ENCODE measurements around the gene VDAC1.
"Not testable (repeated sequence)": the region's sequence is repeated elsewhere in the genome, so short reads cannot be mapped to it uniquely, and the experiment has no call there.

The VDAC1 gene

DNA sequence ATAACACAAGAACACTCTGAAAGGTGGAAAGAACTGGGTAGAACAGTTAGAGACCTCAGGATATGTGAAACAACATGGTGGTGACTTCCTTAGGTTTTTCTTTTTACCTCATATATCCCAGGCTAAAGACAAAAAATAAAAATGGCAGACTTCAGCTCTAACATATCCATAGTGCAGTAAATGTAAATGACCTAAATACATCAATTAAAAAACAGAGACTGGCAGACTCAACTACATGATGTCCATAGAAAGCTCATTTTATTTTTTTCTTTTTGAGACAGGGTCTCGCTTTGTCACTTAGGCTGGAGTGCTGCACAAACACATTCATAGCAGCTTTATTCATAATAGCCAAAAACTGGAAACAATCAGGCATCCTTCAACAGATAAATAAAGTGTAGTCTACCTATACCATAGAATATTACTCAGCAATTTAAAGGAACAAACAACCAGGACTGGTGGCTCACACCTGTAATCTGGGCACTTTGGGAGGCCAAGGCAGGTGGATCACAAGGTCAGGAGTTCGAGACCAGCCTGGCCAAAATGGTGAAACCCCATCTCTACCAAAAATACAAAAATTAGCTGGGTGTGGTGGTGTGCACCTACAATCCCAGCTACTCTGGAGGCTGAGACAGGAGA, 41.2 kb downstream of the VDAC1 start:
- no peak for DNase-seq

DNA sequence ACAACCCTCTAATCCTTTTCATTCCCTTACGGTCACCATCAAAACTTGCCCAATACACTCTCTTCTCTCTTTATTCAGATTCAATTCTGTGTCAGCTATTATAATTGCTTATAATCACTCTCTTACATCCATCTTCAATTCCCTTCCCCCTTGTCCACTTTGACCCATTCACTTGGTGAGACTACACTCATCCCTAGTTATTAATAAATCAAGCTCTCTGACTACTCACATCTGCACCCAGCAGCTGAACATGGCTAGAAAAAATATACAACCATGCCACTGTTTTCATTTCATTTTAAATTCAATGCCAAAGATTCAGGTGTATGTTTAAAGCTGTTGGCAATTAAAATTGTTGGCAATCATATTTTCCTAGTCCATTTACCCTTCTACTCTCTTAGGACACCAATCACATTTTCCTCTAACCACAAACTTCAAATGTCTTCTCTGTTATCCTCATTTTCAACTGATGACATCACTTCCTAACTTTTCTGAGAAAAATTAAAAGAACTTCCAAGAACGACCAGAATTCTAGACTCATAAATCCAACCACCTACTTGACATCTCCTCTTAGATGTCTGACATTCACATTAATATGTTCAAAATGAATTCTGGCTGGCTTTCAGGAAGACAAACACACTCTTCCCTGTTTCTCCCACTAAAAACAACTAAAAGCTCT, 41.8 kb downstream of the VDAC1 start:
- DNase-seq = no peak

DNA sequence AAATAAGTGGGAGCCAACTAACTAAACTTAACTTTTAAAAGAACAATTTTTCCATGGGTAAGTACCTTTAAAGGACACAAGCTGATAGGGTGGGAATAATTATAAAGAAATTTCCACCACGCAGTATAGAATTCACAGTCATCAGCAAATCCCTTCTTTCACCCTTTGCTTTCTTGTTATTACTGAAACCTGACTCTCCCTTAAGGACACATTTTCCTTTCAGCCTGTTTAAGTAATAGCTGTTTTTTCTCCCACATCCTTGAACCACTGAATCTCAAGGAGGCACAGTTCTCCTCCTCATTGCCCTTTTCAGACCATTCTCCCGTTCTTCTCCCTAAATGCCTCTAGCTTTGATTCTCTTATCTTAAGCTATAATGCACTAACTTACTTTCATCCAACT, 42.6 kb downstream of the VDAC1 start:
- DNase-seq = no peak

DNA sequence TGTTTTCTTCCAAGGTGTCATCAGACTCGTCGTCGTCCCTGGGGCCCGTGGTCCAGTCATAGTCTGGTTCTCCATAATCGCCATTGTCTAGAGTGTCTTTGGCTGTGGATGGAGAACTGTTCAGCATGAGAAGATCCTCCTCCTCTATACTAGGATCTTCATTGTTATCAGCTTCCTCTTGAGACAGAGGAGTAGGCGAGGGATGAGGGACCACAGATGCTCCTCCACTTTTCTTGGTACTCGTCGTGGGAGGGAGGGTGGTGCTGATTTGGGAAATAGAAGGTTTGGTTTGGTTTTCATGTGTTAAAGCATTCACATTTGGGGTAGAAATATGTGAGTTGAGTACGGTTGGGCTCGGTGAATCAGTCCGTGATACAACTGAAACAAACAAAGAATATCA, 45.1 kb downstream of the VDAC1 start:
- no peak for DNase-seq

DNA sequence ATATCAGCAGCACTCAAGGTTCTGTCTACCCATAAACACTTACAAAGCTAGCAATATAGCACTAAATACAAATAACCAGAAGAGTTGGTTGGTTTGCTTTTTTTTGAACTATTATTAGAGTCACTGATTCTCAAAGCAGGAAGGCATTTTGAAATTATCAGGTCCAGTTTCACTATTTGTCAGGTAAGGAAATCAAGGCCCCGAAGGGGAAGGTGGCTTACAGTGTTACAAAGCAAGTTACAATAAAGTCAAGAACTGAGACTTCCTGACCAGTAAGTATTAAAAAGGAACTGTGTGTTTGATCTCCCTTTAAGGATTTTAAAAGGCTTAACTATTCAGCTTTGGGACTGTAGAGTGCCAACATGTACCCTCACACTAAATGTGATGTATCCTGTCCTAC, 47.2 kb downstream of the VDAC1 start:
- no peak for DNase-seq

DNA sequence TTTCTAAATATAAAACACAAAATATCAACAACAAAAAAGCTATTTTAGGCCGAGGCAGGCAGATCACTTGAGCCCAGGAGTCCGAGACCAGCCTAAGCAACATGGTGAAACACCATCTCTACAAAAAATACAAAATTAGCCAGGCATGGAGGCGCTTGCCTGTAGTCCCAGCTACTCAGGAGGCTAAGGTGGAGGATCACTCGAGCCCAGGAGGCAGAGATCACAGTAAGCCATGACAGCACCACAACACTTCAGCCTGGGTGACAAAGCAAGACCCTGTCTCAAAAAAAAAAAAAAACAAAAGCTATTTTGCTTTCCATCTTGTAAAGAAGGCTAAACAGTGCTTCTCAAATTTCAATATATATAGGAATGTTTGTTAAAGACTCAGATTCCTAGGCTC, 47.7 kb downstream of the VDAC1 start:
- no peak for DNase-seq

DNA sequence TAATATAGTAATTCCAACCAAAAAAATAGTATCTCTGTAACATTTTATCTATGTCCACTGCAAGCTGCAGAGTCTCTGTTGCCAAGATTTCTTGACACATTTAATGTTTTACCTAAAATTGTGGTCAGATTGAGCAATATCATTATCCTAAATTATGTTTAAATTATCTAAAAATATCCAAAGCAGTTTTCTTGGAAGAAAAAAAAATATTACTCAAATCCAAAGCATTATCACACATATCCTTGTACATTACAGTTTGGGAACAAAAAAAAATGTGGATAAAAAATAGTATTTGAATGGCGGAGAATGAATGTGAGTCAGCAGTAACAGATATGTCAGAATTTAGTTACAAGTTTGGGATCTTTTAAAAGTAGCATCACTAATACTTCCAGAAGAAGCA, 48.6 kb downstream of the VDAC1 start:
- not testable (repeated sequence) for DNase-seq

DNA sequence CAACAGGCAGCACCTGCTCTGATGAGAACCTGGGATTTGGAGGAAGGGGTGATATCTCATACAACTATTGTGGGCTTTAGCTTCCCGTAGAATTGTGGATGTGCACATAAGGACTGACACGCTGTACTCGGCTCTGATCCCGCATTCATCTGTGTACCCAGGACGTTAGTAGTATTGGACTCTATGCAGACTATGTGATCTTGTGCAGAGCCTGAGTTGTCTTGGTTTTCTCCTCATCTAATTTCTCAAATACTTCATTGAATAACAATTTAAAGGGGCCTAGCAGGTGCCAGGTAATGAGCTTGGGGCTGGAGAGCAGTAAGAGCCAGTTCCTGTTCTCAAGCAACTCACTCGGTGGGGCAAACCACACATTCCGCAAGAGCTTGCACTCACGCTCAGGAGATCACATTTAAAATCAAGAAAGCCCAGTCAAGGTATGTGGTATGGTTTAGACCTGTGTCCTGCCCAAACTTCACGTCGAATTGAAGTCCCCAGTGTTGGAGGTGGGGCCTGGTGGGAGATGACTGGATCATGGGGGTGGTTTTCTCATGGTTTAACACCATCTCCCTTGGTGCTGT, 51.1 kb downstream of the VDAC1 start:
- peak; percentile 51 for DNase-seq

DNA sequence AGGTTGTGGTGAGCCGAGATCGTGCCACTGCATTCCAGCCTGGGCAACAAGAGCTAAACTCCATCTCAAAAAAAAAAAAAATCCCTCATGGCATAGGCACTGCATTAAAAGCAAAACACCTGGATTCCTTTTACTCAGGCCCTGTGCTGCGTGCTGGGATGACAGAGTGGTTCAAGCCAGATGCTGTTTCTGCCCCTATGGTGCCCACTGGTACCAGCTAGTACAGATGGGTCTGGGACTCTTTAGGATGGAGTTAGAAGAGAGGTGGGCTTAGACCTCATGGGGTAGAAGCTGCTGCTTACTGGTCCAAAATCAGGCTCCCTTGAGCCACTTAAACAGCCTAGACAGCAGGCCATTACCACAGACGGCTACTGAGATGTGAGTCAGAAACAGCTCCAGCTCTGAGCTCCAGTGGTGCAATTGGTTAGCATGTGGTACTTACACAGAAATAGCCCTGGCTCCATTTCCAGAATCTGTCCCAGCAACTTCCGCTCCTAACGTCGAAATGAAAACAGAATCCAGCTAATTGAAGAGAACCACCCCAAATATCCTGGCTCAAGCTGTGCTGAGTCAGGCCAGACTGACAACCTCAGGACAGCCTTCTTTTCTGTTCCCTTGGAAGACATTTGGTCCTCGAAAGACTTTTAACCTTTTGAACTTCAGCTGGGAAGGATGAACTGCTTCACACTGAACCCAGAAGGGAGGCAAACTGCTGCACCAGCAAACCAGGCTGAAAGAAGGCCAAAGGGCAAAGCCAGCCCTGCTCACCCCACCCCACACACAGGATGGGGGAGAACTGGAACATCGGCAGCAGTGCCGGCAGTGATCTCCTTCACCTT, 51.8 kb downstream of the VDAC1 start:
- DNase-seq = peak; percentile 87

DNA sequence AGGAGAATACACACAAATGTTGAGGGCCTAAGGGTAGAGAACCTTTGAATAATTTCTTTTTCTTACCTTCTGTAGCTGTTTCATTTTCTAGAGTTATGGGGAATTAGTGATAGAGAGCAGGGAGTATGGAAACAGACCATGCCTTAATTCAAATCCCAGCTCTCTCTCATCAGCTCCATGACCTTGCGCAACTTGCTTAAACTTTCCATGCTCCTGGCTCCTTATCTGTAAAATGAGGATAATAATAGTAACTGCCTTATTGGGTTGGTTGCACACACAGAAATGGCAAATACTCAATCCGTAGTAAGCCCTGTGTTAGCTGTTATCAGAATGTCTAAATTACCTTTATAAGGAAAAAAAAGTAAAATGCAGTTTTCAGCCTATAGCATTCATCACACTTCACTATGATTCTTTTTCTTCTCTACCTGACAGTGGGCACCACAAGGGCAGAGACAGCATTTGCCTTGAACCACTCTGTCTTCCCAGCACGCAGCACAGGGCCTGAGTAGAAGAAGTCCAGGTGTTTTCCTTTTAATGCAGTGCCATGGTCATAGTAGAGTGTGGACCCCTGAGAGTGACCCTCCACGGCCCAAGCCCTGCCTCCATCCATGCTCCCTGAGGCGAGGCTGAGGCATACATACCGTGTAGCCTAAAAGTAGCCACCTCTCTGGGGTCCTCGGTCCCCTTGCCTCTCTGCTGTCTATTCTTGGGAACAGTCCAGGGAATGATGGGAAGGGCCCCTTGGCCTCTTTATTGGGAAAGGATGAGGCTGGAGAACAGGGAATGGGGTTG, 53.8 kb downstream of the VDAC1 start:
- no peak for DNase-seq

DNA sequence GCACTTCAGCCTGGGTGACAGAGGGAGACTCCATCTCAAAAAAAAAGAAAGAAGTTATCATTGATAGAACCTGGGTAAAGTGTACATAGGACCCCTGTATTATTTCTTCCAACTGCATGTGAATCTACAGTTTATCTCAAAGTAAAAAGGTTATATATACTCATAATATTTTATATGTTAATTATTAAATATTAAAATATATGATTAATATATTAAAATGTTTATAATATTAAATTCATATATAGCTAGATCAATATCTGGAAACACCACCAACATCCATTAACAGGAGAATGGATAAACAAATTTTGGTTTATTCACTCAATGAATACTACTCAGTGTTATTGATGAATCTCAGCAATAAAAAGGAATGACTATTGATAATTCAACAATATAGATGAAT, 56.1 kb downstream of the VDAC1 start:
- no peak for DNase-seq

DNA sequence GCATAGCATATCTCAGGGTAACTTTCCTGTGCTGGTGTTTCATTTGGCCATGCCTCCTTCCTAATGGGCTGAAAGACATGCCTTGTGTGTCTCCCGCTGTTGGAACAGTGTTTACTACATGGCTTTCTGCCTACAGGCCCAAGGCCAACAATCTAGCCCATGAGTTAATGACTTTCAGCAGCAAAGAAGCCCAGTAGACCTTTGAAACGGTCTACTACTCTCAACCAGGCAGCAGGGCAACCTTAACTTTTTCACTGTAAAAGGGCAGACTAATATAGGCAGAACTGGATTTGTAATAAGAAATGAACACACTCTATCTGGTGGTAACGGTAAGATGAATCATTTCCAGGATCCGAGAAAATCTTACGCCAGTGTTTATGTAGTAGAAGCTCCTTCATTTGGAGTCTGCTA, 57.3 kb downstream of the VDAC1 start:
- DNase-seq = no peak

DNA sequence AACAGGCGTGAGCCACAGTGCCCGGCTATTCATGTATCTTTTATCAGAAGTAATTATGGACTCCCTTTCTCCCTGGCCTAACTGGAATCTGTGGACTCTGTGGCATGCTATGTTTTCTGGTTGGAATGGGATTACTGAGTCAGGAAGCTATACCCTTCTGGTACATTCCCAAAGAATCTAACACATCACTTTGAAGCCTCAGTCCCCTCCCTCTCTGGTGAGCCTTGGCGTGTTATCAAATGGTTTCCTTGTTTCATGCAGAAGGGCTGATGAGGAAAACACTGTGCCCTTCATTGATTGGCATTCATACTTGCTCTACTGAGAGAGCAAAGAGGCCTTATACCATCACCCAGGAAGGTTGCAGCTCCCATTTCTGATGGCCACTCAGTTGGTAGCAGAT, 59.2 kb downstream of the VDAC1 start:
- DNase-seq = no peak

DNA sequence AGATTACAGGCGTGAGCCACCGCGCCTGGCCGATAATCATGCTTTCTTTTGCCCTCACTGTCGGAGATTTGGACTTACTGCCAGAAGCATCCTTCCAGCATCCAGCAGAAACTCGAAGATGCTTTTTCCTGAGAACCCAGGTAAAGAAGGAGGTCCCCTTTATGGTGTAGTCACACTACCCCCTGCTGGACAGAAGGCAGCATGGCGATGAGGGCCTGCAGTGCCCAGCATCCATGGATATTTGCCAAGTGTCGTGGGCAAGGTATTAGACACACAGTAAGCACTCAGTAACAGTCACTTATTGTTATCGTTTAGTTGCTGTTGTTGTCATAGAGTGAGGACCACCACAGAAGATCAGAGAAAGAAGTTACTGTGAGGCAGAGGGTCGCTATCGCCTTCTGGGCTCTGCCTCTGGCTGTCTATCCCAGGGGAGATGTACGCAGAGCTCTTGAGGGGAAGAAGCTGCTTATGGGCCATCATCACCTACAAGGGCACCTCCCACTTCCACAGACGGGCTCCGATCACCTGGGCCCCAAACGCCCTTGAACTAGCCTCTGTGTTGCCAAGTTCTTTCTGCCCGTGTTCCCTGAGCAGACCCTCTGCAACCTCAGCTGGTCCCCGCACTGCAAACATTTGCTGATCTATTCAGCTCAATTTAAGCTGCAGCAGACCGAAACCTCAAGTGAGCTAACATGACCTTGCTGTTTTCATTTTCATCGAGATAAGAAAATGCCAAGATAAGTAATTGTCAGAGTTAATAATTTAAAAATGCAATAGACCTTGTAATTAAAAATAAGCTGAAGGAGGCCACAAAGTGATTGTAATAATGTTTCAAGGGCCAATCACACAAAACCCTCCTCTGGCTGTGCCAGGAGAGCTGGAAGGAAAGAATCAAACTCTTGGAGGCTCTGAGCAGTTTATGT, 60.3 kb downstream of the VDAC1 start:
- DNase-seq = peak; percentile 88

DNA sequence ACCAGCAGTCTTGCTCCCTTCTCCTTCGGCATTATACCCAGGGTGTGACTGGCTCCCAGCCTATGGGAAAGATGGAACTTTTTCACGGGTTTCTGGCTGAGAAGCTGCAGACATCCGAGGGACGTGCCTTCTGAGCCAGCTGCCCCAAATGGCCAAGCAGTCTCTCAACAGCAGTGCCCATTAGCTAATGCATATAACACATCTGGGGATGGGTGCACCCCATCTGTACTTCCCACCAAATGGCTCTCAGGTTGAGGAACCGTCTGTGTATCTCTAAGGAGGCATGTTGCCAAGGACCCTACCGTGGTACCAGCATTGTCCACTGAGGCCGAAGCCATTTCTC, 61.3 kb downstream of the VDAC1 start:
- DNase-seq = no peak

DNA sequence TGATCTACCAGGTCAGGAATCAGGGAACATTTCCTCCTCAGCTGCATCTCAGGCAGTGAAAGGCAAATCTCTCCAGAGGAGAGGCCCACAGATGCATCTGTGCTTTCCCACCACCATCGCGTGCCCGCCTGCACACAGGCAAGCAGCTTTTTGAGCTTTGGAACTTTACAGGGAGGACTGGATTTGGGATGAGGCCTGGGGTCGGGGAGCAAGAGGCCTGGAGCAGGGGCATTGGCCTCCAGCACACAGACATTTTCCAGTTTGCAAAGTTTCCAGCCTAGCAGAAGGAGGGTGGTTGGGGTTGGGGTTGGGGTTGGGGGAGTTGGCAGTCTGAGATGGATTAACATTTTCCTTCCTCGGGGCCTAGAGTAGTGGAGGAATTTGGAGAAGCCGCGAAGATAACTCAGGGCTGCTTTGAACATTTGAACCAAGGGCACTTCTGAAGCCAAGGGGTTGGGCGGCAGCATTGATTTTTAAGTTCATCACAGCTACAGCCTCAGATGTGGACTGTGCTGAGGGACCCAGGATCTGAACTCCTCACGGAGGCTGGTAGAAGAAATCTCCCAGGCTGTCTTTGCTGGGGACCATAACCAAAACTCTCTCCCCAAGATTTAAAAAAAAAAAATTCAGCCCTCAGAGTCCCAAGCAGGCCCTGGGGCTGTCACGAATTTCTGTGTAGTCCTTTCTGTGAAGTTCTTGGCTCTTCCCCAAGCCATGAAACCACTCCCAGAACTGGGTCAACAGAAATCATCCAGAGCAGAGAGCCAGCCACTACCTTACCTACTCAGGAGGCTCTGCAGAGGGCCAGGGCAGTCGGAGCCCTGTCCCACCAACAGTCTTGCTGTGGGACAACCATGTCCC, 61.9 kb downstream of the VDAC1 start:
- DNase-seq = peak; percentile 71

DNA sequence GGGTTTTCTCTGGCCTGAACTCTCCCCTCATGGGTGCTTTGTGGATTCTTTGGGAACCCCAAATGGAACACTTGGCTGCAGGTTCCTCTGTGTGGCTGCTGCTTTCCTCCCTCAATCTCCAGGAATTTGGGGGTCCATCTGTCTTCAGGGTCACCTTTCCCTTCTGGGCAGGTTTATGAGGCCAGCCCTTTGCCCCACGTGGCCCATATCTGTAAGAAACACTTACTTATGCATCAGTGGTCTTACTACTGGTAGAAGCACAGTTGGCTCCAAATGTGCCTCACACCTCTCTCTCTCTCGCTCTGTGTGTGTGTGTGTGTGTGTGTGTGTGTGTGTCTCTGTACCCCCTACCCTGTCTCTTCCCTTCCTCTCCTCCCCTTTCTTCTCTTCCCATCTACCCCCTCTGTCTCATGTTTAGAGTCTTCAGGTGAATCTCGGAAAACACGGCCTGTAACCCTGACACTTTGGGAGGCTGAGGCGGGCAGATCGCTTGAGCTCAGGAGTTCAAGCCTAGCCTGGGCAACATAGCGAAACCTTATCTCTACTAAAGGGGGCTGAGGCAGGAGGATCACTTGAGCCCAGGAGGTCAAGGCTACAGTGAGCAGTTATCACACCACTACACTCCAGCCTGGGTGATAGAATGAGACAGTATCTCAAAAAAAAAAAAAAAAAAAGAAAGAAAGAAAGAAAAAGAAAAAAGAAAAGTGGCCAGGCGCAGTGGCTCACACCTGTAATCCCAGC, 63.1 kb downstream of the VDAC1 start:
- no peak for DNase-seq

DNA sequence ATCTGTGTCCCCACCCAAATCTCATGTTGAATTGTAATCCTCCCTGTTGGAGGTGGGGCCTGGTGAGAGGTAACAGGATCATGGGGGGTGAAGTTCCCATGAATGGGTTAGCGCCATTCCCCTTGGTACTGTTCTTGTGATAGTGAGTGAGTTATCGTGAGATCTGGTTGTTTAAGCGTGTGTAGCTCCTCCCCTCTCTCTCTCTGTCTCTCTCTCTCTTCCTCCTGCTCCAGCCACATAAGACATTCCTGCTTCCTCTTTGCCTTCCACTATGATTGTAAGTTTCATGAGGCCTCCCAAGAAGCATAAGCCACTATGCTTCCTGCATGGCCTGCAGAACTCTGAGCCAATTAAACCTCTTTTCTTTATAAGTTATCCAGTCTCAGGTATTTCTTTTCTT, 65.1 kb downstream of the VDAC1 start:
- no peak for DNase-seq

DNA sequence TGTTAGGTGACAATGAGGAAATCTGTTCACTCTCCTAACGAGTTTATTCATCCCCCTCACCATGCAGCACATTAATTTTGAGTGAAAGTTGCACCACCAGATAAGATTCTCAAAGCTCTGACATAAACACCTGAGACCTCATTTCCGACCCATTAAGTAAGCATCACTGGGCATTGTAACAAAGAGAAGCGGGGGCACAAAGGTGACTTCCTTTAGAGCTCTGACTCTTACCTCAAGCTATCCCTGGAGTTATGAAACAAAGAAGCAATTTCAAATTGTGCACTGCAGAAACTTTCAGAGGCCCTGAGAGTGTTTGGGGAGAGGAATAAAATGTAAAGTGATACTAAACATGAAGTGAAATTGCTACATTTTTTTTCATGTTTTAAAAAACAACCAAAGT, 65.8 kb downstream of the VDAC1 start:
- DNase-seq = peak; percentile 28

Data from RPMI8226 (cell line).